ENCODE data around the gene CAPZA2. TPM values are rescaled to one million over a fixed set of nuclear protein-coding genes. Genes with fewer than 3 reads are reported as not detected.

CAPZA2 gene
- total RNA-seq, 1 experiment from 2014 or later: 153 TPM

GRCh38 chr7:116897661-116898060 lies 35.3 kb downstream of the CAPZA2 start:
- Mint-ChIP-seq H3K4me1 (peaks cover under 1% of the 10 kb centered on the region; the same call in 1 of the 2 replicates), H3K36me3 (peaks cover 30% of the 10 kb centered on the region), H3K9me3 (no peaks in the 10 kb centered on the region), H3K27me3 (ENCODE audit: low read depth) (no peaks in the 10 kb centered on the region), H3K27ac (no peak overlapping the region), H3K4me3 (no peak overlapping the region)
- ATAC-seq: no peak
- no peak for TF ChIP-seq AFF4 (CRISPR knock-in tag; IDR thresholded peaks at IDR 0.05; ENCODE audit: borderline replicate concordance)
- no peak for TF ChIP-seq TP53 (CRISPR knock-in tag; IDR thresholded peaks at IDR 0.05)
- no peak for TF ChIP-seq ZNF317 (CRISPR knock-in tag; IDR thresholded peaks at IDR 0.05; ENCODE audit: borderline replicate concordance, low read depth)
- ChIA-PET POLR2A (no interaction called here), CTCF (no interaction called here)
- no peak for DNase-seq (ENCODE audit: low spot score)

- H3K27ac Mint-ChIP-seq: no peak overlapping the region
- DNase-seq (ENCODE audit: low spot score): no peak
- no peak for ATAC-seq
- no peaks in the 10 kb centered on the region for H3K9me3 Mint-ChIP-seq
- peaks cover 16% of the 10 kb centered on the region for H3K36me3 Mint-ChIP-seq
- peaks cover 17% of the 10 kb centered on the region for H3K4me1 Mint-ChIP-seq
- ChIA-PET POLR2A (no interaction called here), CTCF (no interaction called here)
- H3K4me3 Mint-ChIP-seq: no peak overlapping the region
- no peaks in the 10 kb centered on the region for H3K27me3 Mint-ChIP-seq (ENCODE audit: low read depth)
- TF ChIP-seq ZSCAN18 (CRISPR knock-in tag; IDR thresholded peaks at IDR 0.05): no peak
- TF ChIP-seq IRF2 (CRISPR knock-in tag; IDR thresholded peaks at IDR 0.05; ENCODE audit: borderline replicate concordance, low read depth): no peak
- TF ChIP-seq RELA (CRISPR knock-in tag; IDR thresholded peaks at IDR 0.05; ENCODE audit: borderline replicate concordance): no peak
- TF ChIP-seq ATF3 (CRISPR knock-in tag; conservative IDR thresholded peaks at IDR 0.05): no peak
- no peak for TF ChIP-seq ZNF416 (CRISPR knock-in tag; IDR thresholded peaks at IDR 0.05)
- no peak for TF ChIP-seq ATF2 (CRISPR knock-in tag; IDR thresholded peaks at IDR 0.05; ENCODE audit: borderline replicate concordance, low read depth)
- TF ChIP-seq ZNF121 (CRISPR knock-in tag; IDR thresholded peaks at IDR 0.05): no peak
- TF ChIP-seq JAZF1 (CRISPR knock-in tag; IDR thresholded peaks at IDR 0.05): no peak
- no peak for TF ChIP-seq ZNF232 (CRISPR knock-in tag; IDR thresholded peaks at IDR 0.05)
- no peak for TF ChIP-seq SOX15 (CRISPR knock-in tag; IDR thresholded peaks at IDR 0.05)
- TF ChIP-seq ZNF532 (CRISPR knock-in tag; IDR thresholded peaks at IDR 0.05; ENCODE audit: borderline replicate concordance): no peak
- no peak for TF ChIP-seq TEAD4 (CRISPR knock-in tag; IDR thresholded peaks at IDR 0.05)
- TF ChIP-seq OVOL2 (CRISPR knock-in tag; IDR thresholded peaks at IDR 0.05; ENCODE audit: borderline replicate concordance): no peak
- no peak for TF ChIP-seq ZNF425 (CRISPR knock-in tag; conservative IDR thresholded peaks at IDR 0.05)
- no peak for TF ChIP-seq ATF1 (CRISPR knock-in tag; IDR thresholded peaks at IDR 0.05)
- no peak for TF ChIP-seq USF1 (CRISPR knock-in tag; IDR thresholded peaks at IDR 0.05)
These were observed 36.9 kb downstream of the CAPZA2 start for GRCh38 chr7:116899308-116899707.

Data from WTC11 (cell line).